COLO668 (cell line): ENCODE results near the gene ERP44.
A peak's percentile ranks its signal among the peaks of the same experiment; 100 is the strongest.
"Not testable (repeated sequence)": the region's sequence is repeated elsewhere in the genome, so short reads cannot be mapped to it uniquely, and the experiment has no call there.

Experiments
- DNase-seq: peaks from one replicate; lab custom pipeline; 2025; ENCODE audit not compliant: unreplicated experiment; lab: John Stamatoyannopoulos, UW

ERP44 gene

GRCh38 chr9:100019541-100019940 lies 79.3 kb downstream of the ERP44 start:
- DNase-seq, result no peak

GRCh38 chr9:100014846-100015245 lies 84.0 kb downstream of the ERP44 start:
- DNase-seq, result no peak

- DNase-seq, result no peak
Observed at GRCh38 chr9:100013573-100013972, 85.2 kb downstream of the ERP44 start.

- DNase-seq, result no peak
Observed at GRCh38 chr9:100012279-100012678, 86.5 kb downstream of the ERP44 start.

- peak; percentile 14 for DNase-seq
Observed at GRCh38 chr9:100011062-100011681, 87.6 kb downstream of the ERP44 start.

- no peak for DNase-seq
Observed at GRCh38 chr9:99999797-100000196, 99.0 kb downstream of the ERP44 start.

GRCh38 chr9:99998866-99999265 lies 99.9 kb downstream of the ERP44 start:
- DNase-seq, result no peak

- DNase-seq, result no peak
Observed at GRCh38 chr9:99998266-99998665, 100.5 kb downstream of the ERP44 start.

GRCh38 chr9:99990508-99990907 lies 108.3 kb downstream of the ERP44 start:
- DNase-seq, result not testable (repeated sequence)

- DNase-seq, result no peak
Observed at GRCh38 chr9:99986642-99987041, 112.2 kb downstream of the ERP44 start.

GRCh38 chr9:99980598-99980997 lies 118.2 kb downstream of the ERP44 start:
- DNase-seq, result no peak

GRCh38 chr9:99978221-99978620 lies 120.6 kb downstream of the ERP44 start:
- DNase-seq, result no peak

- no peak for DNase-seq
Observed at GRCh38 chr9:99977033-99977792, 121.6 kb downstream of the ERP44 start.

- DNase-seq, result no peak
Observed at GRCh38 chr9:99973455-99973854, 125.3 kb downstream of the ERP44 start.

- no peak for DNase-seq
Observed at GRCh38 chr9:99971410-99971809, 127.4 kb downstream of the ERP44 start.

- no peak for DNase-seq
Observed at GRCh38 chr9:99970481-99970880, 128.3 kb downstream of the ERP44 start.

GRCh38 chr9:99967457-99967856 lies 131.3 kb downstream of the ERP44 start:
- DNase-seq, result no peak

GRCh38 chr9:99966716-99967115 lies 132.1 kb downstream of the ERP44 start:
- DNase-seq, result no peak

- no peak for DNase-seq
Observed at GRCh38 chr9:99966001-99966400, 132.8 kb downstream of the ERP44 start.

GRCh38 chr9:99964336-99964735 lies 134.5 kb downstream of the ERP44 start:
- DNase-seq, result no peak

GRCh38 chr9:99962680-99963261 lies 136.0 kb downstream of the ERP44 start:
- no peak for DNase-seq

GRCh38 chr9:99955606-99956005 lies 143.2 kb downstream of the ERP44 start:
- no peak for DNase-seq
